Gastroesophageal sphincter (tissue), 3 donors: ENCODE measurements around the gene THBS1.

Experiments used
- CTCF ChIP-seq, 4 experiments: fragments of 200-600 bp in 2 of 4; fragments of 450-650 bp in 2 of 4; sonication (generic) in 1 of 4; IDR thresholded peaks; one replicate each; pipeline ENCODE4 v1.5.1; 2017 to 2019; ENCODE audit warnings: antibody characterized with exemption in 4 of 4, mild to moderate bottlenecking in 2 of 4, moderate library complexity in 2 of 4
- POLR2A ChIP-seq, 2 donors: fragments of 450-650 bp; IDR thresholded peaks; one replicate each; pipeline ENCODE4 v1.6.1; 2017; ENCODE audit warnings: antibody characterized with exemption in 2 of 2, mild to moderate bottlenecking in 2 of 2, moderate library complexity in 1 of 2

- no peak for TF ChIP-seq CTCF (IDR thresholded peaks at IDR 0.05)
- no peak for TF ChIP-seq POLR2A (IDR thresholded peaks at IDR 0.05)
These were observed 45.4 kb upstream of the THBS1 start for GRCh38 chr15:39535466-39535865.
